Measurements from ENCODE around the gene ARHGAP5.

Gene ARHGAP5

GRCh38 chr14:32202491-32202997 lies 125.4 kb downstream of the ARHGAP5 start:
- no peaks in the 10 kb centered on the region for H3K9me3 ChIP-seq (ENCODE audit: control insufficient read depth, insufficient read depth, low read depth, low read length)
- H3K4me1 ChIP-seq (ENCODE audit: control insufficient read depth, insufficient read depth, low read length) = peaks cover 4% of the 10 kb centered on the region; the same call in 1 of the 2 replicates
- peak overlapping the region; percentile 99 for H3K9ac ChIP-seq (ENCODE audit: low read length)
- H3K36me3 ChIP-seq (ENCODE audit: control insufficient read depth, insufficient read depth, low read length) = no peaks in the 10 kb centered on the region
- H3K27me3 ChIP-seq (ENCODE audit: control insufficient read depth, insufficient read depth, low read length) = 0 out of 2 replicates have a peak, but pooled peaks cover 4% of the 10 kb centered on the region
- peak overlapping the region; percentile 73 for H3K4me3 ChIP-seq (ENCODE audit: low read depth, low read length)
- H3K27ac ChIP-seq (ENCODE audit: low read depth, low read length) = no peak overlapping the region

- peak within 1 kb of the TSS; percentile 73 for H3K4me3 ChIP-seq (ENCODE audit: low read depth, low read length)
- H3K9ac ChIP-seq (ENCODE audit: low read length) = peak within 1 kb of the TSS; percentile 99
- H3K4me1 ChIP-seq (ENCODE audit: control insufficient read depth, insufficient read depth, low read length) = peaks cover 4% of the 10 kb centered on the region; the same call in 1 of the 2 replicates
- no peaks in the 10 kb centered on the region for H3K9me3 ChIP-seq (ENCODE audit: control insufficient read depth, insufficient read depth, low read depth, low read length)
- H3K36me3 ChIP-seq (ENCODE audit: control insufficient read depth, insufficient read depth, low read length) = no peaks in the 10 kb centered on the region
- H3K27ac ChIP-seq (ENCODE audit: low read depth, low read length) = peak within 1 kb of the TSS; percentile 99
- H3K27me3 ChIP-seq (ENCODE audit: control insufficient read depth, insufficient read depth, low read length) = 0 out of 2 replicates have a peak, but pooled peaks cover 4% of the 10 kb centered on the region
These were observed 126.1 kb downstream of the ARHGAP5 start, which contains the start of gene RNU6-8 for GRCh38 chr14:32202998-32203882. Gene RNU6-8, minus strand, starts transcription at chr14:32203269.

GRCh38 chr14:32203928-32204357 lies 126.8 kb downstream of the ARHGAP5 start:
- Histone ChIP-seq H3K27ac (ENCODE audit: low read depth, low read length) (no peak overlapping the region), H3K36me3 (ENCODE audit: control insufficient read depth, insufficient read depth, low read length) (no peaks in the 10 kb centered on the region), H3K4me1 (ENCODE audit: control insufficient read depth, insufficient read depth, low read length) (peaks cover 4% of the 10 kb centered on the region; the same call in 1 of the 2 replicates), H3K4me3 (ENCODE audit: low read depth, low read length) (peak overlapping the region; percentile 73), H3K9me3 (ENCODE audit: control insufficient read depth, insufficient read depth, low read depth, low read length) (no peaks in the 10 kb centered on the region), H3K9ac (ENCODE audit: low read length) (peak overlapping the region; percentile 99), H3K27me3 (ENCODE audit: control insufficient read depth, insufficient read depth, low read length) (0 out of 2 replicates have a peak, but pooled peaks cover 4% of the 10 kb centered on the region)

GRCh38 chr14:32205554-32205953 lies 128.4 kb downstream of the ARHGAP5 start:
- no peak overlapping the region for H3K27ac ChIP-seq (ENCODE audit: low read depth, low read length)
- H3K9me3 ChIP-seq (ENCODE audit: control insufficient read depth, insufficient read depth, low read depth, low read length) = no peaks in the 10 kb centered on the region
- H3K4me3 ChIP-seq (ENCODE audit: low read depth, low read length) = no peak overlapping the region
- no peaks in the 10 kb centered on the region for H3K27me3 ChIP-seq (ENCODE audit: control insufficient read depth, insufficient read depth, low read length)
- H3K4me1 ChIP-seq (ENCODE audit: control insufficient read depth, insufficient read depth, low read length) = peaks cover 4% of the 10 kb centered on the region; the same call in 1 of the 2 replicates
- H3K9ac ChIP-seq (ENCODE audit: low read length) = no peak overlapping the region
- H3K36me3 ChIP-seq (ENCODE audit: control insufficient read depth, insufficient read depth, low read length) = no peaks in the 10 kb centered on the region

- H3K36me3 ChIP-seq (ENCODE audit: control insufficient read depth, insufficient read depth, low read length) = no peaks in the 10 kb centered on the region
- no peak overlapping the region for H3K4me3 ChIP-seq (ENCODE audit: low read depth, low read length)
- H3K4me1 ChIP-seq (ENCODE audit: control insufficient read depth, insufficient read depth, low read length) = peaks cover 4% of the 10 kb centered on the region; the same call in 1 of the 2 replicates
- no peaks in the 10 kb centered on the region for H3K9me3 ChIP-seq (ENCODE audit: control insufficient read depth, insufficient read depth, low read depth, low read length)
- H3K9ac ChIP-seq (ENCODE audit: low read length) = no peak overlapping the region
- no peaks in the 10 kb centered on the region for H3K27me3 ChIP-seq (ENCODE audit: control insufficient read depth, insufficient read depth, low read length)
- H3K27ac ChIP-seq (ENCODE audit: low read depth, low read length) = no peak overlapping the region
These were observed 128.9 kb downstream of the ARHGAP5 start for GRCh38 chr14:32205984-32206383.

GRCh38 chr14:32206552-32206951 lies 129.4 kb downstream of the ARHGAP5 start:
- H3K27me3 ChIP-seq (ENCODE audit: control insufficient read depth, insufficient read depth, low read length) = no peaks in the 10 kb centered on the region
- no peak overlapping the region for H3K4me3 ChIP-seq (ENCODE audit: low read depth, low read length)
- no peaks in the 10 kb centered on the region for H3K36me3 ChIP-seq (ENCODE audit: control insufficient read depth, insufficient read depth, low read length)
- H3K9me3 ChIP-seq (ENCODE audit: control insufficient read depth, insufficient read depth, low read depth, low read length) = no peaks in the 10 kb centered on the region
- H3K9ac ChIP-seq (ENCODE audit: low read length) = no peak overlapping the region
- H3K27ac ChIP-seq (ENCODE audit: low read depth, low read length) = no peak overlapping the region
- H3K4me1 ChIP-seq (ENCODE audit: control insufficient read depth, insufficient read depth, low read length) = peaks cover 4% of the 10 kb centered on the region; the same call in 1 of the 2 replicates

- no peak overlapping the region for H3K27ac ChIP-seq (ENCODE audit: low read depth, low read length)
- no peak overlapping the region for H3K9ac ChIP-seq (ENCODE audit: low read length)
- no peaks in the 10 kb centered on the region for H3K27me3 ChIP-seq (ENCODE audit: control insufficient read depth, insufficient read depth, low read length)
- H3K9me3 ChIP-seq (ENCODE audit: control insufficient read depth, insufficient read depth, low read depth, low read length) = no peaks in the 10 kb centered on the region
- no peaks in the 10 kb centered on the region for H3K36me3 ChIP-seq (ENCODE audit: control insufficient read depth, insufficient read depth, low read length)
- peaks cover 4% of the 10 kb centered on the region; the same call in 1 of the 2 replicates for H3K4me1 ChIP-seq (ENCODE audit: control insufficient read depth, insufficient read depth, low read length)
- H3K4me3 ChIP-seq (ENCODE audit: low read depth, low read length) = no peak overlapping the region
These were observed 131.4 kb downstream of the ARHGAP5 start for GRCh38 chr14:32208490-32208889.

Data from HUES6 (cell line).